Measurements from ENCODE around the gene SERTAD4.
"Not testable (repeated sequence)": the region's sequence is repeated elsewhere in the genome, so short reads cannot be mapped to it uniquely, and the experiment has no call there.

SERTAD4 gene

GRCh38 chr1:210195635-210196160 is 36.9 kb upstream of the SERTAD4 start:
- Histone ChIP-seq H2AK5ac (ENCODE audit: low read depth, low read length) (no peak overlapping the region), H3K4me2 (ENCODE audit: insufficient read depth, low read length, poor library complexity, severe bottlenecking) (no peak overlapping the region), H2AFZ (ENCODE audit: low read length) (no peak overlapping the region), H4K91ac (ENCODE audit: low read depth, low read length, poor library complexity) (no peak overlapping the region), H3K9ac (ENCODE audit: low read depth, low read length, poor library complexity) (no peak overlapping the region), H2BK12ac (ENCODE audit: low read length) (no peak overlapping the region), H3K18ac (ENCODE audit: low read length) (no peak overlapping the region), H4K8ac (ENCODE audit: low read depth, low read length) (no peak overlapping the region), H3K23ac (ENCODE audit: low read depth, low read length, poor library complexity) (no peak overlapping the region), H3K79me1 (ENCODE audit: low read depth, low read length) (no peaks in the 10 kb centered on the region), H3K4me3 (ENCODE audit: low read length in 2 of 2) (no peak overlapping the region), H3K4ac (ENCODE audit: low read length) (no peak overlapping the region), H3K14ac (ENCODE audit: low read length) (no peak overlapping the region), H2BK15ac (ENCODE audit: low read length) (no peak overlapping the region), H2BK5ac (ENCODE audit: low read length) (no peak overlapping the region), H3K4me1 (ENCODE audit: control insufficient read depth in 2 of 2, insufficient read depth in 1 of 2, low read depth in 1 of 2, low read length in 2 of 2) (no peaks in the 10 kb centered on the region), H3K36me3 (replicated peaks in 1 of 2; ENCODE audit: control insufficient read depth in 2 of 2, insufficient read depth in 2 of 2, low read length in 2 of 2) (no peaks in the 10 kb centered on the region), H3K27me3 (ENCODE audit: control insufficient read depth in 3 of 3, insufficient read depth in 3 of 3, low read depth in 1 of 3, low read length in 3 of 3) (no peaks in the 10 kb centered on the region), H3K27ac (replicated peaks; ENCODE audit: low read length) (no peak overlapping the region), H2BK120ac (ENCODE audit: low read depth, low read length) (no peak overlapping the region), H3K9me3 (replicated peaks in 1 of 2; ENCODE audit: control insufficient read depth in 2 of 2, insufficient read depth in 1 of 2, low read depth in 1 of 2, low read length in 2 of 2) (peaks cover 7 to 8% of the 10 kb centered on the region in 2 donors)
- WGBS, 2 donors (ENCODE audit: extremely low coverage in 2 of 2, insufficient read length in 2 of 2, insufficient replicate concordance in 1 of 2), result no CpG with 5 or more reads among the region's 8 CpGs
- no peak for DNase-seq (ENCODE audit: low spot score)

DNA sequence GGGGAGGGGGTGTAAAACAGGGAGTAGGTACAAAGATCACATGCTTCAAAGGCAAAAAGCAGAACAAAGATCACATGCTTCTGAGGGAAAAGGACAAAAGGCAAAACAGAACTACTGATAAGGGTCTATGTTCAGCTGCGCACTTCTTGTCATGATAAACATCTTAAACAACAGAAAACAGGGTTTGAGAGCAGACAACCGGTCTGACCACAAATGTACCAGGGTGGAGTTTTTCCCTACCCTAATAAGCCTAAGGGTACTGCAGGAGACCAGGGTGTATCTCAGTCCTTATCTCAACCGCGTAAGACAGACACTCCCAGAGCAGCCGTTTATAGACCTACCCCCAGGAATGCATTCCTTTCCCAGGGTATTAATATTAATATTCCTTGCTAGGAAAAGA is 36.3 kb upstream of the SERTAD4 start:
- H2BK120ac ChIP-seq (ENCODE audit: low read depth, low read length); H2BK15ac ChIP-seq (ENCODE audit: low read length); H3K4me3 ChIP-seq (ENCODE audit: low read length in 2 of 2); H3K36me3 ChIP-seq (replicated peaks in 1 of 2; ENCODE audit: control insufficient read depth in 2 of 2, insufficient read depth in 2 of 2, low read length in 2 of 2); H3K79me1 ChIP-seq (ENCODE audit: low read depth, low read length); H2AK5ac ChIP-seq (ENCODE audit: low read depth, low read length); H2BK12ac ChIP-seq (ENCODE audit: low read length); H4K8ac ChIP-seq (ENCODE audit: low read depth, low read length); H3K18ac ChIP-seq (ENCODE audit: low read length); H3K9me3 ChIP-seq (replicated peaks in 1 of 2; ENCODE audit: control insufficient read depth in 2 of 2, insufficient read depth in 1 of 2, low read depth in 1 of 2, low read length in 2 of 2); H3K4ac ChIP-seq (ENCODE audit: low read length); H3K4me1 ChIP-seq (ENCODE audit: control insufficient read depth in 2 of 2, insufficient read depth in 1 of 2, low read depth in 1 of 2, low read length in 2 of 2); H3K9ac ChIP-seq (ENCODE audit: low read depth, low read length, poor library complexity); H3K23ac ChIP-seq (ENCODE audit: low read depth, low read length, poor library complexity); H2BK5ac ChIP-seq (ENCODE audit: low read length); H3K4me2 ChIP-seq (ENCODE audit: insufficient read depth, low read length, poor library complexity, severe bottlenecking); H2AFZ ChIP-seq (ENCODE audit: low read length); H3K27ac ChIP-seq (replicated peaks; ENCODE audit: low read length); H4K91ac ChIP-seq (ENCODE audit: low read depth, low read length, poor library complexity); H3K27me3 ChIP-seq (ENCODE audit: control insufficient read depth in 3 of 3, insufficient read depth in 3 of 3, low read depth in 1 of 3, low read length in 3 of 3); H3K14ac ChIP-seq (ENCODE audit: low read length); DNase-seq (ENCODE audit: low spot score): not testable (repeated sequence)
- WGBS, 2 donors (ENCODE audit: extremely low coverage in 2 of 2, insufficient read length in 2 of 2, insufficient replicate concordance in 1 of 2), result no CpG with 5 or more reads among the region's 5 CpGs

GRCh38 chr1:210198840-210199239 is 33.8 kb upstream of the SERTAD4 start:
- Histone ChIP-seq H3K4me2 (ENCODE audit: insufficient read depth, low read length, poor library complexity, severe bottlenecking) (no peak overlapping the region), H2BK120ac (ENCODE audit: low read depth, low read length) (no peak overlapping the region), H3K4me1 (ENCODE audit: control insufficient read depth in 2 of 2, insufficient read depth in 1 of 2, low read depth in 1 of 2, low read length in 2 of 2) (no peaks in the 10 kb centered on the region), H3K27me3 (ENCODE audit: control insufficient read depth in 3 of 3, insufficient read depth in 3 of 3, low read depth in 1 of 3, low read length in 3 of 3) (no peaks in the 10 kb centered on the region), H3K4me3 (ENCODE audit: low read length in 2 of 2) (no peak overlapping the region), H3K79me1 (ENCODE audit: low read depth, low read length) (no peaks in the 10 kb centered on the region), H3K23ac (ENCODE audit: low read depth, low read length, poor library complexity) (no peak overlapping the region), H3K4ac (ENCODE audit: low read length) (no peak overlapping the region), H3K27ac (replicated peaks; ENCODE audit: low read length) (no peak overlapping the region), H2BK15ac (ENCODE audit: low read length) (no peak overlapping the region), H2AK5ac (ENCODE audit: low read depth, low read length) (no peak overlapping the region), H2AFZ (ENCODE audit: low read length) (no peak overlapping the region), H3K14ac (ENCODE audit: low read length) (no peak overlapping the region), H3K18ac (ENCODE audit: low read length) (no peak overlapping the region), H3K9me3 (replicated peaks in 1 of 2; ENCODE audit: control insufficient read depth in 2 of 2, insufficient read depth in 1 of 2, low read depth in 1 of 2, low read length in 2 of 2) (peaks cover 7 to 8% of the 10 kb centered on the region in 2 donors), H3K9ac (ENCODE audit: low read depth, low read length, poor library complexity) (no peak overlapping the region), H2BK12ac (ENCODE audit: low read length) (no peak overlapping the region), H2BK5ac (ENCODE audit: low read length) (no peak overlapping the region), H4K91ac (ENCODE audit: low read depth, low read length, poor library complexity) (no peak overlapping the region), H4K8ac (ENCODE audit: low read depth, low read length) (no peak overlapping the region), H3K36me3 (replicated peaks in 1 of 2; ENCODE audit: control insufficient read depth in 2 of 2, insufficient read depth in 2 of 2, low read length in 2 of 2) (no peaks in the 10 kb centered on the region)
- DNase-seq (ENCODE audit: low spot score), result no peak
- WGBS, 2 donors (ENCODE audit: extremely low coverage in 2 of 2, insufficient read length in 2 of 2, insufficient replicate concordance in 1 of 2), result no CpG with 5 or more reads among the region's 3 CpGs

- Histone ChIP-seq H4K8ac (ENCODE audit: low read depth, low read length) (no peak overlapping the region), H3K4me3 (ENCODE audit: low read length in 2 of 2) (no peak overlapping the region), H3K36me3 (replicated peaks in 1 of 2; ENCODE audit: control insufficient read depth in 2 of 2, insufficient read depth in 2 of 2, low read length in 2 of 2) (no peaks in the 10 kb centered on the region), H3K18ac (ENCODE audit: low read length) (no peak overlapping the region), H3K27ac (replicated peaks; ENCODE audit: low read length) (no peak overlapping the region), H2BK120ac (ENCODE audit: low read depth, low read length) (no peak overlapping the region), H2BK15ac (ENCODE audit: low read length) (no peak overlapping the region), H4K91ac (ENCODE audit: low read depth, low read length, poor library complexity) (no peak overlapping the region), H3K4ac (ENCODE audit: low read length) (no peak overlapping the region), H3K27me3 (ENCODE audit: control insufficient read depth in 3 of 3, insufficient read depth in 3 of 3, low read depth in 1 of 3, low read length in 3 of 3) (no peaks in the 10 kb centered on the region), H3K4me1 (ENCODE audit: control insufficient read depth in 2 of 2, insufficient read depth in 1 of 2, low read depth in 1 of 2, low read length in 2 of 2) (no peaks in the 10 kb centered on the region), H3K9ac (ENCODE audit: low read depth, low read length, poor library complexity) (no peak overlapping the region), H3K14ac (ENCODE audit: low read length) (no peak overlapping the region), H2BK5ac (ENCODE audit: low read length) (no peak overlapping the region), H2AK5ac (ENCODE audit: low read depth, low read length) (no peak overlapping the region), H2AFZ (ENCODE audit: low read length) (no peak overlapping the region), H3K9me3 (replicated peaks in 1 of 2; ENCODE audit: control insufficient read depth in 2 of 2, insufficient read depth in 1 of 2, low read depth in 1 of 2, low read length in 2 of 2) (peaks cover 7 to 8% of the 10 kb centered on the region in 2 donors), H3K23ac (ENCODE audit: low read depth, low read length, poor library complexity) (no peak overlapping the region), H2BK12ac (ENCODE audit: low read length) (no peak overlapping the region), H3K4me2 (ENCODE audit: insufficient read depth, low read length, poor library complexity, severe bottlenecking) (no peak overlapping the region), H3K79me1 (ENCODE audit: low read depth, low read length) (no peaks in the 10 kb centered on the region)
- DNase-seq (ENCODE audit: low spot score), result no peak
- no CpG with 5 or more reads among the region's 3 CpGs for WGBS, 2 donors (ENCODE audit: extremely low coverage in 2 of 2, insufficient read length in 2 of 2, insufficient replicate concordance in 1 of 2)
Measured at GRCh38 chr1:210200124-210200736, 32.4 kb upstream of the SERTAD4 start.
